Panc1 (cell line): ENCODE measurements around the gene TBC1D2. TPM values are rescaled to one million over a fixed set of nuclear protein-coding genes. Genes with fewer than 3 reads are reported as not detected.

Experiments used
- ATAC-seq: fragments of 200-7000 bp; cut with Tn5 transposase; 2 replicates; pipeline ENCODE4 v1.9.1; 2020; ENCODE audit warnings: mild to moderate bottlenecking, moderate library complexity
- BruUV-seq: library from RNA; stranded (reverse); fragments of 400-500 nt; replicated peaks from 2 replicates; lab custom pipeline; 2021; lab: Mats Ljungman, UMichigan
- CTCF ChIA-PET: fragments of 300-600 bp; sonication (Branson Sonifier 250); formaldehyde crosslinking; loops from one replicate; lab custom pipeline; 2022; ENCODE audit warnings: antibody characterized with exemption; lab: Charles Lee
- POLR2A ChIA-PET: fragments of 300-600 bp; sonication (Branson Sonifier 250); formaldehyde crosslinking; loops from one replicate; lab custom pipeline; 2022; ENCODE audit warnings: antibody characterized with exemption; lab: Charles Lee
- DNase-seq: peaks from one replicate; pipeline ENCODE4 v3.0.0-alpha.2; 2010; ENCODE audit warnings: low read depth, low spot score
- H3K27ac ChIP-seq: 2 replicates; pipeline ENCODE4 v1.5.1; 2011; ENCODE audit warnings: mild to moderate bottlenecking, low read length, inconsistent platforms
- H3K27me3 ChIP-seq: fragments of 200-500 bp; sonication (Bioruptor generic); 2 replicates; pipeline ENCODE4 v1.6.0; 2014; ENCODE audit warnings: low read length, inconsistent platforms; ENCODE audit not compliant: control insufficient read depth, insufficient read depth
- H3K36me3 ChIP-seq: fragments of 200-500 bp; sonication (Bioruptor generic); 2 replicates; pipeline ENCODE4 v1.5.1; 2014; ENCODE audit warnings: inconsistent platforms, mild to moderate bottlenecking, low read length, moderate library complexity; ENCODE audit not compliant: control insufficient read depth, insufficient read depth
- H3K4me1 ChIP-seq: 2 replicates; pipeline ENCODE4 v1.5.1; 2011; ENCODE audit warnings: inconsistent platforms, mild to moderate bottlenecking, low read length, moderate library complexity; ENCODE audit not compliant: control insufficient read depth, insufficient read depth
- H3K4me3 ChIP-seq, 2 experiments: 2 replicates each; pipeline ENCODE4 v1.5.1; 2011 to 2012; ENCODE audit warnings: low read depth in 2 of 2, low read length in 2 of 2, mild to moderate bottlenecking in 2 of 2, inconsistent platforms in 1 of 2, moderate library complexity in 1 of 2
- H3K9me3 ChIP-seq: fragments of 200-500 bp; sonication (Bioruptor generic); 2 replicates; pipeline ENCODE4 v1.5.1; 2014; ENCODE audit warnings: low read depth, mild to moderate bottlenecking, inconsistent platforms, low read length, moderate library complexity; ENCODE audit not compliant: control insufficient read depth, insufficient read depth
- POLR2AphosphoS5 ChIP-seq: IDR thresholded peaks from 2 replicates; pipeline ENCODE4 v1.6.1; 2012; ENCODE audit warnings: mild to moderate bottlenecking, low read depth, low read length, moderate library complexity
- REST ChIP-seq, 2 experiments: IDR thresholded peaks; 2 replicates each; pipeline ENCODE4 v1.6.1; 2011 to 2012; ENCODE audit warnings: low read depth in 2 of 2, control low read depth in 1 of 2, low read length in 1 of 2, mild to moderate bottlenecking in 1 of 2, moderate library complexity in 1 of 2; ENCODE audit not compliant: insufficient read depth in 1 of 2
- SIN3A ChIP-seq: IDR thresholded peaks from 2 replicates; pipeline ENCODE4 v1.6.1; 2012; ENCODE audit warnings: low read depth, mild to moderate bottlenecking, low read length, moderate library complexity, borderline replicate concordance; ENCODE audit not compliant: insufficient read depth
- TCF7L2 ChIP-seq: IDR thresholded peaks from 2 replicates; pipeline ENCODE4 v1.6.1; 2011; ENCODE audit warnings: mild to moderate bottlenecking, low read depth, low read length, inconsistent platforms
- in situ Hi-C: cut with HindIII; loops from 2 replicates; pipeline ENCODE4 v1.10.0; 2016; ENCODE audit warnings: low sequenced_read_pairs, low pct_unique_long_range_greater_than_20kb
- intact Hi-C: fragments of 100-400 bp; cut with micrococcal nuclease; formaldehyde crosslinking; loops from one replicate; pipeline ENCODE4 v1.10.0; 2022; ENCODE audit not compliant: unreplicated experiment
- total RNA-seq: library from RNA; stranded (reverse); gene quantifications from one replicate; pipeline ENCODE4 v1.2.1, GENCODE V29; 2021; ENCODE audit not compliant: unreplicated experiment
- TF ChIP-seq, protein P1 (sequence below): fragments of 450-650 bp; IDR thresholded peaks from 2 replicates; pipeline ENCODE4 v1.5.1; 2017; ENCODE audit warnings: mild to moderate bottlenecking

TBC1D2 gene
- total RNA-seq, 1 experiment from 2014 or later, result 2.4 TPM

DNA sequence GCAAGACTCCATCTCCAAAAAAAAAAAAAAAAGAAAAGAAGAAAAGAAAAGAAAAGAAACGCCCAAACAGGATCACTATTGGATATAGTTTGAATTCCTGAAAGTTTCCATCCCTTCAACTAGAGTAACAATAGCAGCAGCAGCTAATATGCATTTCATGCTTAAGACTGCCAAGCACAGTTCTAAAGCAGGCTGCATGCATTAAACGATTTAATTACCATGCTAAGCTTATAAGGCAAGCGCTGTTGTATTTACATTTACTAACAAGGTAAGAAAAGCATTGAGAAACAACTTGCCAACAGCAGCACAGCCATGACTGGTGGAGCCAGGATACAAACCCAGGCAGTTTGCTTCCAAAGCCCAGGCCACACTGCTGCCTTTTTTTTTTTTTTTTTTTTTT lies 13.0 kb downstream of the TBC1D2 start:
- no TSS peak for BruUV-seq
- no peaks in the 10 kb centered on the region for H3K4me1 ChIP-seq
- TF ChIP-seq TCF7L2 (no peak), SIN3A (no peak)
- DNase-seq (no peak), ATAC-seq (no peak)
- H3K36me3 ChIP-seq, result no peaks in the 10 kb centered on the region
- H3K27me3 ChIP-seq, result no peaks in the 10 kb centered on the region
- no peak overlapping the region for H3K4me3 ChIP-seq
- in situ Hi-C loops (no loop called here), intact Hi-C loops (no loop called here)
- no peaks in the 10 kb centered on the region for H3K9me3 ChIP-seq
- POLR2A ChIA-PET, result no interaction called here
- CTCF ChIA-PET, result no interaction called here
- H3K27ac ChIP-seq, result no peak overlapping the region

- TF ChIP-seq SIN3A (no peak), POLR2AphosphoS5 (no peak), REST (IDR thresholded peaks at IDR 0.05; ENCODE audit: insufficient read depth in 1 of 2, low read depth in 2 of 2, low read length in 1 of 2) (no peak)
- Histone ChIP-seq H3K27me3 (no peaks in the 10 kb centered on the region), H3K4me3 (no peak overlapping the region), H3K27ac (no peak overlapping the region), H3K4me1 (no peaks in the 10 kb centered on the region), H3K9me3 (no peaks in the 10 kb centered on the region), H3K36me3 (no peaks in the 10 kb centered on the region)
- no peak for ATAC-seq
- intact Hi-C loops, result no loop called here
- in situ Hi-C loops, result no loop called here
- CTCF ChIA-PET, result no interaction called here
- DNase-seq, result no peak
- POLR2A ChIA-PET, result no interaction called here
- no TSS peak for BruUV-seq
Observed at GRCh38 chr9:98241357-98242300, 13.8 kb downstream of the TBC1D2 start.

- Histone ChIP-seq H3K27ac (no peak overlapping the region), H3K4me3 (no peak overlapping the region), H3K9me3 (no peaks in the 10 kb centered on the region), H3K36me3 (no peaks in the 10 kb centered on the region), H3K4me1 (no peaks in the 10 kb centered on the region), H3K27me3 (no peaks in the 10 kb centered on the region)
- intact Hi-C loops (no loop called here), in situ Hi-C loops (no loop called here)
- DNase-seq (no peak), ATAC-seq (no peak)
- ChIA-PET POLR2A (no interaction called here), CTCF (no interaction called here)
- BruUV-seq, result no TSS peak
- TF ChIP-seq TCF7L2 (no peak), REST (IDR thresholded peaks at IDR 0.05; ENCODE audit: insufficient read depth in 1 of 2, low read depth in 2 of 2, low read length in 1 of 2) (no peak), POLR2AphosphoS5 (no peak), SIN3A (no peak)
- TF ChIP-seq, protein P1, sequence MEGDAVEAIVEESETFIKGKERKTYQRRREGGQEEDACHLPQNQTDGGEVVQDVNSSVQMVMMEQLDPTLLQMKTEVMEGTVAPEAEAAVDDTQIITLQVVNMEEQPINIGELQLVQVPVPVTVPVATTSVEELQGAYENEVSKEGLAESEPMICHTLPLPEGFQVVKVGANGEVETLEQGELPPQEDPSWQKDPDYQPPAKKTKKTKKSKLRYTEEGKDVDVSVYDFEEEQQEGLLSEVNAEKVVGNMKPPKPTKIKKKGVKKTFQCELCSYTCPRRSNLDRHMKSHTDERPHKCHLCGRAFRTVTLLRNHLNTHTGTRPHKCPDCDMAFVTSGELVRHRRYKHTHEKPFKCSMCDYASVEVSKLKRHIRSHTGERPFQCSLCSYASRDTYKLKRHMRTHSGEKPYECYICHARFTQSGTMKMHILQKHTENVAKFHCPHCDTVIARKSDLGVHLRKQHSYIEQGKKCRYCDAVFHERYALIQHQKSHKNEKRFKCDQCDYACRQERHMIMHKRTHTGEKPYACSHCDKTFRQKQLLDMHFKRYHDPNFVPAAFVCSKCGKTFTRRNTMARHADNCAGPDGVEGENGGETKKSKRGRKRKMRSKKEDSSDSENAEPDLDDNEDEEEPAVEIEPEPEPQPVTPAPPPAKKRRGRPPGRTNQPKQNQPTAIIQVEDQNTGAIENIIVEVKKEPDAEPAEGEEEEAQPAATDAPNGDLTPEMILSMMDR, result no peak
Observed at GRCh38 chr9:98240475-98240874, 15.0 kb downstream of the TBC1D2 start.
